Lung (tissue), 12 donors: ENCODE measurements around the gene ABLIM2. TPM values are rescaled to one million over a fixed set of nuclear protein-coding genes. Genes with fewer than 3 reads are reported as not detected.

Source experiments
- ATAC-seq: fragments of 200-7000 bp; cut with Tn5 transposase; one replicate; pipeline ENCODE4 v1.9.1; 2020; ENCODE audit warnings: moderate number of reproducible peaks; ENCODE audit not compliant: insufficient read depth, low FRiP score
- DNase-seq, 3 donors: peaks; one replicate each; pipeline ENCODE4 v3.0.0-alpha.2; 2013 to 2017
- H3K27ac ChIP-seq, 2 donors: one replicate each; pipeline ENCODE4 v1.5.1; 2013; ENCODE audit warnings: mild to moderate bottlenecking in 2 of 2, moderate library complexity in 2 of 2, control low read depth in 1 of 2, inconsistent platforms in 1 of 2, low read depth in 1 of 2, low read length in 1 of 2
- H3K27me3 ChIP-seq, 3 donors: one replicate each; pipeline ENCODE4 v1.5.1; 2013; ENCODE audit warnings: low read length in 2 of 3; ENCODE audit not compliant: control insufficient read depth in 3 of 3, insufficient read depth in 3 of 3
- H3K36me3 ChIP-seq, 4 donors: one replicate each; pipeline ENCODE4 v1.5.1; 2013; ENCODE audit warnings: low read length in 4 of 4, mild to moderate bottlenecking in 1 of 4, moderate library complexity in 1 of 4; ENCODE audit not compliant: control insufficient read depth in 4 of 4, insufficient read depth in 4 of 4
- H3K4me1 ChIP-seq, 5 donors: one replicate each; pipeline ENCODE4 v1.5.1; 2013; ENCODE audit warnings: low read length in 5 of 5, mild to moderate bottlenecking in 2 of 5, moderate library complexity in 1 of 5; ENCODE audit not compliant: control insufficient read depth in 5 of 5, insufficient read depth in 5 of 5
- H3K4me3 ChIP-seq: one replicate; pipeline ENCODE4 v1.5.1; 2013; ENCODE audit warnings: mild to moderate bottlenecking, control low read depth, moderate library complexity
- H3K9ac ChIP-seq, 2 donors: one replicate each; pipeline ENCODE4 v1.5.1; 2013; ENCODE audit warnings: low read length in 2 of 2, control low read depth in 1 of 2; ENCODE audit not compliant: insufficient read depth in 1 of 2
- H3K9me3 ChIP-seq, 4 donors: one replicate each; pipeline ENCODE4 v1.5.1; 2013; ENCODE audit warnings: low read length in 3 of 4, mild to moderate bottlenecking in 1 of 4, moderate library complexity in 1 of 4; ENCODE audit not compliant: control insufficient read depth in 4 of 4, insufficient read depth in 3 of 4
- CTCF ChIP-seq: IDR thresholded peaks from 2 replicates; pipeline ENCODE4 v1.5.1; 2012; ENCODE audit warnings: mild to moderate bottlenecking; ENCODE audit errors: control extremely low read depth, extremely low read depth
- WGBS, 2 donors: extraction: QIAGEN DNeasy Blood & Tissue Kit; methylation state at CpG; one replicate each; pipeline ENCODE4 v1.1.7; 2013; 5-methylcytosine and 5-hydroxymethylcytosine counted together
- polyA plus RNA-seq, 2 donors: library from polyadenylated mRNA; stranded (reverse); fragments of 200-250 nt; gene quantifications; one replicate each; pipeline ENCODE4 v1.2.1, GENCODE V29; 2013
- total RNA-seq, 2 donors: library from RNA; depleted of rRNA in 1 of 2; stranded (reverse); fragments of >200 nt in 1 of 2; gene quantifications; one replicate each; pipeline ENCODE4 v1.2.1, GENCODE V29; 2014 to 2021
- donor health status: control.
- donor health status: control.
- donor health status: Bipolar disorder and iron deficiency.
- donor health status: healthy.
- donor health status: DM: yes; HTN: yes; CAD: no.

The ABLIM2 gene
- total and polyA plus RNA-seq, 4 donors: 1.7 to 10.9 (median 5.2) TPM

- ATAC-seq (no peak), DNase-seq (no peak)
- TF ChIP-seq CTCF: no peak
Observed at GRCh38 chr4:8061145-8061544, 97.5 kb downstream of the ABLIM2 start.

GRCh38 chr4:8060632-8061031 lies 98.0 kb downstream of the ABLIM2 start:
- no peak overlapping the region for H3K4me3 ChIP-seq
- WGBS, 2 donors: 85 to 86% methylated on average over 18 of the region's 18 CpGs
- H3K9me3 ChIP-seq: peaks cover 0 to 16% (median 2%) of the 10 kb centered on the region in 4 donors
- no peak overlapping the region for H3K9ac ChIP-seq
- ATAC-seq: no peak
- H3K36me3 ChIP-seq: no peaks in the 10 kb centered on the region
- TF ChIP-seq CTCF: no peak
- H3K4me1 ChIP-seq: no peaks in the 10 kb centered on the region
- H3K27ac ChIP-seq: no peak overlapping the region
- DNase-seq: no peak
- no peaks in the 10 kb centered on the region for H3K27me3 ChIP-seq

More at GRCh38 chr4:8061145-8061544, 97.5 kb downstream of the ABLIM2 start:
- H3K4me1 ChIP-seq: no peaks in the 10 kb centered on the region
- no peak overlapping the region for H3K9ac ChIP-seq
- H3K36me3 ChIP-seq: no peaks in the 10 kb centered on the region
- H3K9me3 ChIP-seq: peaks cover 0 to 16% (median 2%) of the 10 kb centered on the region in 4 donors
- no peak overlapping the region for H3K4me3 ChIP-seq
- WGBS, 2 donors: 59 to 78% methylated on average over 7 of the region's 7 CpGs
- H3K27me3 ChIP-seq: no peaks in the 10 kb centered on the region
- H3K27ac ChIP-seq: no peak overlapping the region

- Histone ChIP-seq H3K4me3 (no peak overlapping the region), H3K4me1 (no peaks in the 10 kb centered on the region), H3K9ac (no peak overlapping the region), H3K9me3 (peaks cover 0 to 7% (median 0%) of the 10 kb centered on the region in 4 donors), H3K27me3 (no peaks in the 10 kb centered on the region), H3K27ac (no peak overlapping the region), H3K36me3 (no peaks in the 10 kb centered on the region)
- TF ChIP-seq CTCF: no peak
- ATAC-seq (no peak), DNase-seq (no peak)
- WGBS, 2 donors: 93 to 95% methylated on average over 18 of the region's 18 CpGs
Observed at GRCh38 chr4:8058031-8058479, 100.6 kb downstream of the ABLIM2 start.

- H3K36me3 ChIP-seq: no peaks in the 10 kb centered on the region
- WGBS, 2 donors: 94 to 96% methylated on average over 6 of the region's 6 CpGs
Observed at GRCh38 chr4:8055206-8055605, 103.4 kb downstream of the ABLIM2 start.

More at GRCh38 chr4:8055206-8055605, 103.4 kb downstream of the ABLIM2 start:
- ATAC-seq (no peak), DNase-seq (no peak)
- H3K9ac ChIP-seq: no peak overlapping the region
- TF ChIP-seq CTCF: no peak
- H3K4me1 ChIP-seq: peaks cover 0 to 13% (median 4%) of the 10 kb centered on the region in 5 donors
- H3K9me3 ChIP-seq: peaks cover 0 to 7% (median 0%) of the 10 kb centered on the region in 4 donors
- H3K4me3 ChIP-seq: no peak overlapping the region
- no peak overlapping the region for H3K27ac ChIP-seq
- no peaks in the 10 kb centered on the region for H3K27me3 ChIP-seq
